Measurements from ENCODE around the gene HSP90AB1. TPM values are rescaled to one million over a fixed set of nuclear protein-coding genes. Genes with fewer than 3 reads are reported as not detected.

HSP90AB1 gene
- total and polyA plus RNA-seq, 8 donors: 168 to 549 (median 359) TPM

DNA sequence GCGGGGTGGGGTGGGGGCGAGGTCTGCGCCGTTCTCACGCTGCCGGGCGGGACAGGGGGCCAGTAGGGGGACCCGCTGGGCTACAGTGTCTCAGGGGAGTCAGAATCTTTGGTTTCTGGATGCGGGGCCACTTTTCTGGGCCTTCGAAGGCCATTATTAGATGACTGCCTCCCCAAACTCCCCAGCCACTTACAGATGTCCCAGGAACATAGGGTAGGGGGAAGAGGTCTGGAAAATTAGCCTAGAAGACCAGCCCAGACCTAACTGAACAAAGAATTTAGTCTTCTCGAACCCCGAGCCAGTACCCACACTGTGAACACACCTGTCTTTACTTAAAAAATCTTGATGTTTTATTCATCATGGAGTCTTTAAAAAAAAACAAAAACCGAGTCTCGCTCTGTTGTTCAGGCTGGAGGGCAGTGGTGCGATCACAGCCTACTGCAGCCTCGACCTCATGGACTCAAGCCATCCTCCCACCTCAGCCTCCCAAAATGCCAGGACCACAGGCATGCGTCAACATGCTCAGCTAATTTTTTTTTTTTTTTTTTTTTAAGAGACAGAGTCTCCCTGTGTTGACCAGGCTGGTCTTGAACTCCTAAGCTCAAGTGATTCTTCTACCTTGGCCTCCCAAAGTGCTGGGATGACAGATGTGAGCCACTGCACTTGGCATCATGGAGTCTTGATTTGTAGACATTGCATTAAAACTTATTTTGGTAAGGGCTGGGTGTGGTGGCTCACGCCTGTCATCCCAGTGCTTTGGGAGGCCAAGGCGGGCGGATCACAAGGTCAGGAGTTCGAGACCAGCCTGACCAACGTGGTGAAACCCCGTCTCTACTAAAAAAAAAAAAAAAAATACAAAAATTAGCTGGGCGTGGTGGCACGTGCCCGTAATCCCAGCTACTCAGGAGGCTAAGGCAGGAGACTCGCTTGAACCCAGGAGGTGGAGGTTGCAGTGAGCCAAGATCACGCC lies 26.8 kb upstream of the HSP90AB1 start:
- Histone ChIP-seq H3K27ac (peak overlapping the region; percentile 92 to 99 (median 95)), H3K36me3 (no peaks in the 10 kb centered on the region), H3K4me1 (peaks cover 82 to 91% (median 88%) of the 10 kb centered on the region in 4 donors), H3K4me3 (peak overlapping the region; percentile 49 to 64 (median 62)), H3K9me3 (no peaks in the 10 kb centered on the region), H3K27me3 (no peaks in the 10 kb centered on the region)
- intact Hi-C loops (cut with DNase I; ENCODE audit: low total_unique reads): no loop called here
- DNase-seq: no peak
- TF ChIP-seq, protein P1, sequence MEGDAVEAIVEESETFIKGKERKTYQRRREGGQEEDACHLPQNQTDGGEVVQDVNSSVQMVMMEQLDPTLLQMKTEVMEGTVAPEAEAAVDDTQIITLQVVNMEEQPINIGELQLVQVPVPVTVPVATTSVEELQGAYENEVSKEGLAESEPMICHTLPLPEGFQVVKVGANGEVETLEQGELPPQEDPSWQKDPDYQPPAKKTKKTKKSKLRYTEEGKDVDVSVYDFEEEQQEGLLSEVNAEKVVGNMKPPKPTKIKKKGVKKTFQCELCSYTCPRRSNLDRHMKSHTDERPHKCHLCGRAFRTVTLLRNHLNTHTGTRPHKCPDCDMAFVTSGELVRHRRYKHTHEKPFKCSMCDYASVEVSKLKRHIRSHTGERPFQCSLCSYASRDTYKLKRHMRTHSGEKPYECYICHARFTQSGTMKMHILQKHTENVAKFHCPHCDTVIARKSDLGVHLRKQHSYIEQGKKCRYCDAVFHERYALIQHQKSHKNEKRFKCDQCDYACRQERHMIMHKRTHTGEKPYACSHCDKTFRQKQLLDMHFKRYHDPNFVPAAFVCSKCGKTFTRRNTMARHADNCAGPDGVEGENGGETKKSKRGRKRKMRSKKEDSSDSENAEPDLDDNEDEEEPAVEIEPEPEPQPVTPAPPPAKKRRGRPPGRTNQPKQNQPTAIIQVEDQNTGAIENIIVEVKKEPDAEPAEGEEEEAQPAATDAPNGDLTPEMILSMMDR (IDR thresholded peaks at IDR 0.05): no peak
- TF ChIP-seq EP300 (IDR thresholded peaks at IDR 0.05) (no peak), POLR2AphosphoS5 (IDR thresholded peaks at IDR 0.05) (no peak), POLR2A (IDR thresholded peaks at IDR 0.05) (no peak)
- WGBS, 5 donors: 33 to 59% (median 49%) methylated on average over 21 to 28 of the region's 28 CpGs

GRCh38 chr6:44220913-44221290 lies 26.0 kb upstream of the HSP90AB1 start:
- Histone ChIP-seq H3K36me3 (no peaks in the 10 kb centered on the region), H3K9me3 (no peaks in the 10 kb centered on the region), H3K27me3 (no peaks in the 10 kb centered on the region), H3K4me1 (peaks cover 90 to 99% (median 95%) of the 10 kb centered on the region in 4 donors), H3K27ac (peak overlapping the region; percentile 92 to 99 (median 95)), H3K4me3 (peak overlapping the region in 1 of 4 donors; percentile 86)
- DNase-seq: no peak
- 69 to 81% (median 71%) methylated on average over 4 of the region's 4 CpGs for WGBS, 5 donors
- TF ChIP-seq, protein P1 (IDR thresholded peaks at IDR 0.05): no peak
- TF ChIP-seq POLR2A (IDR thresholded peaks at IDR 0.05) (no peak), EP300 (IDR thresholded peaks at IDR 0.05) (no peak), POLR2AphosphoS5 (IDR thresholded peaks at IDR 0.05) (no peak)
- intact Hi-C loops (cut with DNase I; ENCODE audit: low total_unique reads): no loop called here

DNA sequence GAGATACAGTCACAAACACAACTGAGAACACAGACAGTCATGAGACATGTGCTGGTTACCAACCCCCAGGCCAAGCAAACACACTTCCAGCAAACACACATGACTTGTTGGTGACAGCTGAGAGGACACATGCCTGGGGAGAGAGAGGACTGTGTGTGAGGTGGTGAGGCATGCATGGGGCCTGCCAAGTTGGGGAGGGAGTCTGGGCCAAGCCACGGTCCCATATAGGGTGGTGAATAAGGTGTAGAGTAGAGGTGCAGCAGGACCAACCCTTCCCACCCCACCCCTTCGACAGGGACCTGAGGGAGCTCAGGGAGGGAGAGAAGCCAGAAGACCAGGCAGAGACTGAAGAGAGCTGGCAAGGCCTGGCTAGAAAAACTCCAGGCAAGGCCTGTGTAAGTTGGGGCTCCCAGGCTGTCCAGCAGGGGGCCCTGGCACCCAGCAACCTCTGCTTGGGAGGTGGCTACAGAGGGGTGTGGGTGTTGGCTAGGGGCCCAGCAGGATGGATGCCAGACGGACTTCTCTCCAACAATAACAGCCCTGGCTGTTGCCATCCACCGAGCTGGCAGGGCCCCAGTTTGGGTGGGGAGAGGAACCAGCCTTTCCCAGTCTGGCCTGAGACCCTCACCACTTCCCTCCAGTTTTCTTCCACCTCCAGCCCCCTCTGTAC lies 25.5 kb upstream of the HSP90AB1 start:
- Histone ChIP-seq H3K27me3 (no peaks in the 10 kb centered on the region), H3K36me3 (no peaks in the 10 kb centered on the region), H3K4me1 (peaks cover 92 to 99% (median 95%) of the 10 kb centered on the region in 4 donors), H3K9me3 (no peaks in the 10 kb centered on the region), H3K27ac (peak overlapping the region; percentile 92 to 99 (median 95)), H3K4me3 (peak overlapping the region; percentile 52 to 86 (median 68))
- intact Hi-C loops (cut with DNase I; ENCODE audit: low total_unique reads): no loop called here
- DNase-seq: peak; percentile 96 to 97
- 9 to 22% (median 11%) methylated on average over 3 to 4 of the region's 4 CpGs for WGBS, 5 donors
- TF ChIP-seq POLR2A (IDR thresholded peaks at IDR 0.05): no peak
- TF ChIP-seq EP300 (IDR thresholded peaks at IDR 0.05): peak; percentile 60
- TF ChIP-seq, protein P1 (IDR thresholded peaks at IDR 0.05): peak in 5 of 7 experiments; percentile 73 to 88 (median 77)
- peak; percentile 74 to 91 (median 80) for TF ChIP-seq POLR2AphosphoS5 (IDR thresholded peaks at IDR 0.05)

DNA sequence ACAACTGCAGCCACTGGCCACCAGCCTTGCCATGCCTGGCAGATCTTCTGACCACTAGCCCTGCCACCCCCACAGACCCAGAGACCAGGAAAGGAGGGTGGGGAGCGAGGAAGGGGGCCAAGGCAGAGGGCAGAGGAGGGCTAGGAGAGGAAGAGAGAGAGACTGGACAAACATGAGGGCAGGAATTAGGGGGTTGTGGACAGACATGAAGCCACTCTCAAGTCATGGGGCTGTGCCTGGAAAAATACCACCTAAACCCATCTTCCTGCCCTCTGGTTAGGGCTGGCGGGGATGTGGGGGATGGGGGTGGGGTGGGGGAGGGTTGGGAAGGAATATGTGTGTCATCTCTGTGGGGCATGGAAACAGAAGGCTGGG lies 25.0 kb upstream of the HSP90AB1 start:
- no peaks in the 10 kb centered on the region for H3K9me3 ChIP-seq

More for the DNA sequence above, 25.0 kb upstream of the HSP90AB1 start:
- TF ChIP-seq POLR2AphosphoS5 (IDR thresholded peaks at IDR 0.05) (no peak), EP300 (IDR thresholded peaks at IDR 0.05) (no peak), POLR2A (IDR thresholded peaks at IDR 0.05) (no peak)
- 28 to 42% (median 32%) methylated on average over 2 of the region's 2 CpGs for WGBS, 5 donors
- Histone ChIP-seq H3K4me1 (peaks cover 92 to 99% (median 95%) of the 10 kb centered on the region in 4 donors), H3K4me3 (peak overlapping the region; percentile 52 to 86 (median 68)), H3K27me3 (no peaks in the 10 kb centered on the region), H3K27ac (peak overlapping the region; percentile 92 to 99 (median 95)), H3K36me3 (no peaks in the 10 kb centered on the region)
- no peak for DNase-seq
- intact Hi-C loops (cut with DNase I; ENCODE audit: low total_unique reads): no loop called here

Measured in stomach (tissue), 9 donors.